A673 (cell line): Measurements from ENCODE around the gene SULT1A1.

Experiments
- CTCF ChIP-seq: fragments of 300-800, 200-600 bp; sonication (generic); conservative IDR thresholded peaks from 2 replicates; pipeline ENCODE4 v1.5.1; 2017; ENCODE audit warnings: low read depth, mild to moderate bottlenecking, antibody characterized with exemption, low read length, moderate library complexity, mixed read lengths
- EZH2 ChIP-seq: fragments of 200-600 bp; sonication (generic); IDR thresholded peaks from 2 replicates; pipeline ENCODE4 v1.6.1; 2017; ENCODE audit warnings: borderline replicate concordance, low read depth, mild to moderate bottlenecking, mixed read lengths, antibody characterized with exemption, low read length; ENCODE audit not compliant: poor library complexity, severe bottlenecking

GRCh38 chr16:28603381-28604185 is 6.3 kb downstream of the SULT1A1 start:
- TF ChIP-seq CTCF: no peak
- TF ChIP-seq EZH2: no peak
